GM23338 (cell line): ENCODE data around the gene TUBA8.

Experiments used
- EZH2 ChIP-seq: fragments of 200-600 bp; sonication (generic); IDR thresholded peaks from one replicate; pipeline ENCODE4 v1.8.0; 2017; ENCODE audit warnings: antibody characterized with exemption, mild to moderate bottlenecking, low read depth; ENCODE audit not compliant: unreplicated experiment
- EZH2phosphoT487 ChIP-seq: fragments of 200-600 bp; sonication (generic); IDR thresholded peaks from one replicate; pipeline ENCODE4 v1.8.1; 2018; ENCODE audit warnings: antibody characterized with exemption; ENCODE audit not compliant: unreplicated experiment
- JUNB ChIP-seq: IDR thresholded peaks from one replicate; pipeline ENCODE4 v1.6.1; 2016; ENCODE audit warnings: antibody characterized with exemption; ENCODE audit not compliant: unreplicated experiment
- NANOG ChIP-seq: IDR thresholded peaks from 2 replicates; pipeline ENCODE4 v1.6.1; 2016; ENCODE audit warnings: antibody characterized with exemption, borderline replicate concordance
- POLR2AphosphoS5 ChIP-seq: IDR thresholded peaks from 2 replicates; pipeline ENCODE4 v1.6.1; 2016; ENCODE audit warnings: antibody characterized with exemption, low read depth
- STAT1 ChIP-seq: IDR thresholded peaks from one replicate; pipeline ENCODE4 v1.6.1; 2016; ENCODE audit warnings: antibody characterized with exemption; ENCODE audit not compliant: unreplicated experiment
- TF ChIP-seq, protein P1 (sequence below), 2 experiments: fragments of 200-600 bp in 1 of 2; sonication (generic) in 1 of 2; conservative IDR thresholded peaks; 2 replicates each; pipeline versions ENCODE4 v1.5.1 to v1.6.1; 2016 to 2017; ENCODE audit warnings: antibody characterized with exemption in 2 of 2, low read depth in 2 of 2, mild to moderate bottlenecking in 2 of 2, moderate library complexity in 1 of 2
- TF ChIP-seq, protein P2 (sequence below): IDR thresholded peaks from one replicate; pipeline ENCODE4 v1.6.1; 2018; ENCODE audit warnings: antibody characterized with exemption; ENCODE audit not compliant: unreplicated experiment

GRCh38 chr22:18109410-18110193, 1.0 kb upstream of the TUBA8 start:
- TF ChIP-seq, protein P1, sequence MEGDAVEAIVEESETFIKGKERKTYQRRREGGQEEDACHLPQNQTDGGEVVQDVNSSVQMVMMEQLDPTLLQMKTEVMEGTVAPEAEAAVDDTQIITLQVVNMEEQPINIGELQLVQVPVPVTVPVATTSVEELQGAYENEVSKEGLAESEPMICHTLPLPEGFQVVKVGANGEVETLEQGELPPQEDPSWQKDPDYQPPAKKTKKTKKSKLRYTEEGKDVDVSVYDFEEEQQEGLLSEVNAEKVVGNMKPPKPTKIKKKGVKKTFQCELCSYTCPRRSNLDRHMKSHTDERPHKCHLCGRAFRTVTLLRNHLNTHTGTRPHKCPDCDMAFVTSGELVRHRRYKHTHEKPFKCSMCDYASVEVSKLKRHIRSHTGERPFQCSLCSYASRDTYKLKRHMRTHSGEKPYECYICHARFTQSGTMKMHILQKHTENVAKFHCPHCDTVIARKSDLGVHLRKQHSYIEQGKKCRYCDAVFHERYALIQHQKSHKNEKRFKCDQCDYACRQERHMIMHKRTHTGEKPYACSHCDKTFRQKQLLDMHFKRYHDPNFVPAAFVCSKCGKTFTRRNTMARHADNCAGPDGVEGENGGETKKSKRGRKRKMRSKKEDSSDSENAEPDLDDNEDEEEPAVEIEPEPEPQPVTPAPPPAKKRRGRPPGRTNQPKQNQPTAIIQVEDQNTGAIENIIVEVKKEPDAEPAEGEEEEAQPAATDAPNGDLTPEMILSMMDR (conservative IDR thresholded peaks at IDR 0.05; ENCODE audit: low read depth in 2 of 2) = no peak
- TF ChIP-seq POLR2AphosphoS5 (no peak), EZH2 (no peak), JUNB (no peak), STAT1 (no peak), NANOG (no peak), EZH2phosphoT487 (no peak)
- TF ChIP-seq, protein P2, sequence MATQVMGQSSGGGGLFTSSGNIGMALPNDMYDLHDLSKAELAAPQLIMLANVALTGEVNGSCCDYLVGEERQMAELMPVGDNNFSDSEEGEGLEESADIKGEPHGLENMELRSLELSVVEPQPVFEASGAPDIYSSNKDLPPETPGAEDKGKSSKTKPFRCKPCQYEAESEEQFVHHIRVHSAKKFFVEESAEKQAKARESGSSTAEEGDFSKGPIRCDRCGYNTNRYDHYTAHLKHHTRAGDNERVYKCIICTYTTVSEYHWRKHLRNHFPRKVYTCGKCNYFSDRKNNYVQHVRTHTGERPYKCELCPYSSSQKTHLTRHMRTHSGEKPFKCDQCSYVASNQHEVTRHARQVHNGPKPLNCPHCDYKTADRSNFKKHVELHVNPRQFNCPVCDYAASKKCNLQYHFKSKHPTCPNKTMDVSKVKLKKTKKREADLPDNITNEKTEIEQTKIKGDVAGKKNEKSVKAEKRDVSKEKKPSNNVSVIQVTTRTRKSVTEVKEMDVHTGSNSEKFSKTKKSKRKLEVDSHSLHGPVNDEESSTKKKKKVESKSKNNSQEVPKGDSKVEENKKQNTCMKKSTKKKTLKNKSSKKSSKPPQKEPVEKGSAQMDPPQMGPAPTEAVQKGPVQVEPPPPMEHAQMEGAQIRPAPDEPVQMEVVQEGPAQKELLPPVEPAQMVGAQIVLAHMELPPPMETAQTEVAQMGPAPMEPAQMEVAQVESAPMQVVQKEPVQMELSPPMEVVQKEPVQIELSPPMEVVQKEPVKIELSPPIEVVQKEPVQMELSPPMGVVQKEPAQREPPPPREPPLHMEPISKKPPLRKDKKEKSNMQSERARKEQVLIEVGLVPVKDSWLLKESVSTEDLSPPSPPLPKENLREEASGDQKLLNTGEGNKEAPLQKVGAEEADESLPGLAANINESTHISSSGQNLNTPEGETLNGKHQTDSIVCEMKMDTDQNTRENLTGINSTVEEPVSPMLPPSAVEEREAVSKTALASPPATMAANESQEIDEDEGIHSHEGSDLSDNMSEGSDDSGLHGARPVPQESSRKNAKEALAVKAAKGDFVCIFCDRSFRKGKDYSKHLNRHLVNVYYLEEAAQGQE = no peak
